HG03196 (cell line): ENCODE results near the gene RUNX1.
A peak's percentile ranks its signal among the peaks of the same experiment; 100 is the strongest.

Experiments
- ATAC-seq: cut with Tn5 transposase; IDR thresholded peaks from one replicate; pipeline ENCODE4 v1.9.1; 2021; ENCODE audit not compliant: unreplicated experiment

RUNX1 gene

GRCh38 chr21:35048706-35049617 is at the start of gene RUNX1:
TSS of gene RUNX1 (minus strand) at chr21:35049302.
- ATAC-seq: peak; percentile 55

GRCh38 chr21:35097525-35097924 is 48.4 kb upstream of the RUNX1 start:
- ATAC-seq: no peak

- ATAC-seq: no peak
These were observed 47.9 kb upstream of the RUNX1 start for GRCh38 chr21:35096959-35097358.

- no peak for ATAC-seq
These were observed 46.8 kb upstream of the RUNX1 start for GRCh38 chr21:35095859-35096291.

GRCh38 chr21:35093514-35093913 is 44.4 kb upstream of the RUNX1 start:
- ATAC-seq: no peak

- no peak for ATAC-seq
These were observed 42.4 kb upstream of the RUNX1 start for GRCh38 chr21:35091496-35091895.

- ATAC-seq: no peak
These were observed 41.3 kb upstream of the RUNX1 start for GRCh38 chr21:35090403-35090802.

- ATAC-seq: no peak
These were observed 39.2 kb upstream of the RUNX1 start for GRCh38 chr21:35088319-35088771.

GRCh38 chr21:35086357-35086756 is 37.3 kb upstream of the RUNX1 start:
- ATAC-seq: no peak

- ATAC-seq: no peak
These were observed 35.8 kb upstream of the RUNX1 start for GRCh38 chr21:35084869-35085268.

GRCh38 chr21:35083246-35083645 is 34.1 kb upstream of the RUNX1 start:
- no peak for ATAC-seq

GRCh38 chr21:35081861-35082260 is 32.8 kb upstream of the RUNX1 start:
- no peak for ATAC-seq

GRCh38 chr21:35079181-35079580 is 30.1 kb upstream of the RUNX1 start:
- no peak for ATAC-seq

- ATAC-seq: no peak
These were observed 28.9 kb upstream of the RUNX1 start for GRCh38 chr21:35077975-35078374.

- no peak for ATAC-seq
These were observed 28.4 kb upstream of the RUNX1 start for GRCh38 chr21:35077466-35077865.

GRCh38 chr21:35075546-35075945 is 26.4 kb upstream of the RUNX1 start:
- ATAC-seq: no peak

- ATAC-seq: no peak
These were observed 23.9 kb upstream of the RUNX1 start for GRCh38 chr21:35072960-35073359.

- ATAC-seq: no peak
These were observed 23.5 kb upstream of the RUNX1 start for GRCh38 chr21:35072557-35072956.

- ATAC-seq: no peak
These were observed 22.2 kb upstream of the RUNX1 start for GRCh38 chr21:35071347-35071746.

GRCh38 chr21:35070436-35070835 is 21.3 kb upstream of the RUNX1 start:
- no peak for ATAC-seq

GRCh38 chr21:35066824-35067223 is 17.7 kb upstream of the RUNX1 start:
- ATAC-seq: no peak

- no peak for ATAC-seq
These were observed 14.5 kb upstream of the RUNX1 start for GRCh38 chr21:35063428-35064172.
